T-cell (primary cell): ENCODE results near the gene CLEC16A. TPM values are rescaled to one million over a fixed set of nuclear protein-coding genes. Genes with fewer than 3 reads are reported as not detected.
"Not testable (repeated sequence)": the region's sequence is repeated elsewhere in the genome, so short reads cannot be mapped to it uniquely, and the experiment has no call there.

Source experiments
- ATAC-seq, 4 experiments: fragments of 200-7000 bp in 3 of 4; fragments of 150-1000 bp in 1 of 4; cut with Tn5 transposase; replicated peaks in 1 of 4; 1 replicate in 3 of 4; 2 replicates in 1 of 4; pipeline ENCODE4 v1.10.0; 2021; ENCODE audit warnings: moderate library complexity in 3 of 4, mild to moderate bottlenecking in 2 of 4, moderate number of reproducible peaks in 1 of 4
- CTCF ChIA-PET, 2 donors: fragments of 300-600 bp; sonication (Branson Sonifier 250); formaldehyde crosslinking; loops; one replicate each; lab custom pipeline; 2022; ENCODE audit warnings: antibody characterized with exemption in 2 of 2; lab: Charles Lee
- POLR2A ChIA-PET, 2 donors: fragments of 300-600 bp; sonication (Branson Sonifier 250); formaldehyde crosslinking; loops; one replicate each; lab custom pipeline; 2022; ENCODE audit warnings: antibody characterized with exemption in 2 of 2; lab: Charles Lee
- DNase-seq, 35 experiments: peaks; one replicate each; pipeline versions ENCODE4 v3.0.0 to v3.0.0-alpha.2; 2013 to 2023
- H3K27ac ChIP-seq: one replicate; pipeline ENCODE4 v1.5.1; 2013; ENCODE audit warnings: low read length
- H3K27me3 ChIP-seq, 2 experiments: replicated peaks in 1 of 2; 1 replicate in 1 of 2; 2 replicates in 1 of 2; pipeline versions ENCODE4 v1.6.1 to v1.7.0; 2013; ENCODE audit warnings: low read length in 1 of 2, mixed read lengths in 1 of 2; ENCODE audit not compliant: control insufficient read depth in 2 of 2, insufficient read depth in 2 of 2; ENCODE audit errors: extremely low read depth in 1 of 2
- H3K36me3 ChIP-seq, 2 donors: 1 replicate in 1 of 2; 2 replicates in 1 of 2; pipeline versions ENCODE4 v1.6.1 to v1.7.0; 2013; ENCODE audit warnings: low read length in 1 of 2; ENCODE audit not compliant: control insufficient read depth in 2 of 2, insufficient read depth in 1 of 2; ENCODE audit errors: extremely low read depth in 1 of 2
- H3K4me1 ChIP-seq, 2 experiments: 1 replicate in 1 of 2; 2 replicates in 1 of 2; pipeline versions ENCODE4 v1.6.1 to v1.7.0; 2013; ENCODE audit warnings: low read length in 2 of 2, mixed read lengths in 1 of 2; ENCODE audit not compliant: insufficient read depth in 2 of 2, control insufficient read depth in 1 of 2; ENCODE audit errors: extremely low read depth in 1 of 2
- H3K4me3 ChIP-seq, 2 donors: 1 replicate in 1 of 2; 2 replicates in 1 of 2; pipeline versions ENCODE4 v1.5.1 to v1.7.0; 2013; ENCODE audit warnings: mild to moderate bottlenecking in 2 of 2, low read length in 1 of 2, moderate library complexity in 1 of 2; ENCODE audit not compliant: control insufficient read depth in 1 of 2; ENCODE audit errors: extremely low read depth in 1 of 2
- H3K9me3 ChIP-seq: 2 replicates; pipeline ENCODE4 v1.7.0; 2013
- H3K27ac Mint-ChIP-seq, 2 donors: one replicate each; pipeline ENCODE4 v1.8.0; 2020 to 2021; ENCODE audit warnings: mild to moderate bottlenecking in 2 of 2, mixed read lengths in 2 of 2
- H3K27me3 Mint-ChIP-seq, 2 donors: one replicate each; pipeline ENCODE4 v1.8.0; 2021 to 2022; ENCODE audit warnings: mixed read lengths in 2 of 2
- H3K36me3 Mint-ChIP-seq: one replicate; pipeline ENCODE4 v1.8.0; 2021; ENCODE audit warnings: mixed read lengths
- H3K4me1 Mint-ChIP-seq, 3 donors: one replicate each; pipeline ENCODE4 v1.8.0; 2020 to 2022; ENCODE audit warnings: mixed read lengths in 3 of 3, mild to moderate bottlenecking in 1 of 3
- H3K4me3 Mint-ChIP-seq, 3 donors: one replicate each; pipeline ENCODE4 v1.8.0; 2020 to 2022; ENCODE audit warnings: mild to moderate bottlenecking in 3 of 3, mixed read lengths in 3 of 3, moderate library complexity in 3 of 3
- H3K9me3 Mint-ChIP-seq, 3 donors: one replicate each; pipeline ENCODE4 v1.8.0; 2020 to 2022; ENCODE audit warnings: mixed read lengths in 3 of 3
- WGBS: methylation state at CpG from one replicate; pipeline ENCODE4 v1.1.5; 2013; ENCODE audit warnings: missing lambda C conversion rate; ENCODE audit not compliant: insufficient coverage; 5-methylcytosine and 5-hydroxymethylcytosine counted together
- total RNA-seq, 35 experiments: library from RNA in 6 of 35; stranded (reverse) in 6 of 35; fragments of 120-200 nt in 1 of 35; gene quantifications; one replicate each; pipeline versions ENCODE4 v1.2.1 to v1.2.4 and lab custom pipeline; 2013 to 2026

The CLEC16A gene
- total RNA-seq, 5 donors from 2014 or later (not counting 1 experiment from before 2014, with no cell fraction given): 27.4 to 34.6 (median 28.7) TPM

- Histone ChIP-seq H3K27ac (no peak overlapping the region), H3K4me1 (peaks cover 0 to 7% of the 10 kb centered on the region in 2 experiments), H3K9me3 (no peaks in the 10 kb centered on the region), H3K27me3 (no peaks in the 10 kb centered on the region), H3K4me3 (no peak overlapping the region), H3K36me3 (peaks cover 11 to 38% of the 10 kb centered on the region in 2 donors)
- no peak overlapping the region for H3K4me3 Mint-ChIP-seq
- no peaks in the 10 kb centered on the region for H3K27me3 Mint-ChIP-seq
- peaks cover 30% of the 10 kb centered on the region for H3K36me3 Mint-ChIP-seq
- CTCF ChIA-PET: interaction anchor here in 1 of 2 donors (0.6 kb wide), 1 partner anchor 9 kb away, joined by 3 read pairs; no protein-coding TSS in a partner anchor
- H3K4me1 Mint-ChIP-seq: peaks cover 0 to 4% (median 4%) of the 10 kb centered on the region in 3 donors
- no peak overlapping the region for H3K27ac Mint-ChIP-seq
- DNase-seq: no peak
- WGBS: 97% methylated on average over 5 of the region's 10 CpGs
- H3K9me3 Mint-ChIP-seq: no peaks in the 10 kb centered on the region
- POLR2A ChIA-PET: no interaction called here
- no peak for ATAC-seq
These were observed 21.2 kb upstream of the CLEC16A start for GRCh38 chr16:10923146-10923649.

- no peak for DNase-seq
- Mint-ChIP-seq H3K4me3 (no peak overlapping the region), H3K9me3 (no peaks in the 10 kb centered on the region), H3K36me3 (peaks cover 30% of the 10 kb centered on the region), H3K27me3 (no peaks in the 10 kb centered on the region), H3K27ac (no peak overlapping the region), H3K4me1 (peaks cover 0 to 2% (median 2%) of the 10 kb centered on the region in 3 donors)
- Histone ChIP-seq H3K9me3 (no peaks in the 10 kb centered on the region), H3K27me3 (no peaks in the 10 kb centered on the region), H3K27ac (no peak overlapping the region), H3K4me3 (no peak overlapping the region), H3K4me1 (peaks cover 0 to 2% of the 10 kb centered on the region in 2 experiments), H3K36me3 (peaks cover 11 to 42% of the 10 kb centered on the region in 2 donors)
- POLR2A ChIA-PET: no interaction called here
- ATAC-seq: no peak
- 98% methylated on average over 14 of the region's 14 CpGs for WGBS
- CTCF ChIA-PET: no interaction called here
These were observed 20.6 kb upstream of the CLEC16A start for GRCh38 chr16:10923650-10924214.

DNA sequence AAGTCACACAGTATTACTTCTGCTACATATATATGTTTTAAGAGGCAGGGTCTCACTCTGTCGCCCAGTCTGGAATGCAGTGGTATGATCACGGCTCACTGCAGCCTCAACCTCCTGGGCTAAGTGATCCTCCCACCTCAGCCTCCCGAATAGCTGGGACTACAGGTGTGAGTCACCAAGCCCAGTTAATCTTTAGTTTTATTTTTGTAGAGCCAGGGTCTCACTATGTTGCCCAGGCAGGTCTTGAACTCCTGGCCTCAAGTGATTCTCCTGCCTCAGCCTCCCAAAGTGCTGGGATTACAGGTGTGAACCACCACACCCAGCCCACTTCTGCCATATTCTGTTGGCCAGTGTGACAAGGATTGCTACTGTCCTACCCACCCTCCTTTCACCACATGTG, 19.1 kb upstream of the CLEC16A start:
- DNase-seq, H3K27me3 ChIP-seq, H3K27me3 Mint-ChIP-seq, H3K4me3 Mint-ChIP-seq, H3K27ac ChIP-seq, CTCF ChIA-PET, POLR2A ChIA-PET, H3K4me3 ChIP-seq, H3K9me3 Mint-ChIP-seq, H3K9me3 ChIP-seq, H3K27ac Mint-ChIP-seq, ATAC-seq, H3K4me1 Mint-ChIP-seq, H3K4me1 ChIP-seq: not testable (repeated sequence)
- peaks cover 34% of the 10 kb centered on the region for H3K36me3 Mint-ChIP-seq
- peaks cover 11 to 46% of the 10 kb centered on the region in 2 donors for H3K36me3 ChIP-seq
- WGBS: 94% methylated on average over 3 of the region's 3 CpGs

DNA sequence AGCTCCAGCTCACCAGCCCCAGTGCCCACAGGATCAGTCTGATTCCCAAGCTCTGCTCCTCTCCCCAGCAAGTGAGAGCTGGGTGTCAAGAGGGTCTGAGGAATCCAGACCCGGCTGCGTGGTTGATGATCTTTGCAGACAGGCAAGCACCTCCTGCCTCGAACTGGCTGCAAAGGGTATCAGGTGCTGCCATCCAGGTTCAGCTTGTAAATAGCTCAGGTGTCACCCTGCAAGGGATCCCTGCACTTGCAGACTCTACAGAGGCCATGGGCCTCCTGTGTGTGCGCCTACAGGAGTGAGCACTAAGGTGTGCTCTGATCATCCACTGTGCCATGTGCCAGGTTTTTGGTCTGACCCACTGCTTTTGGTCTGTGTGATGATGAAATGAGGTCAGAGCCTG, 18.3 kb upstream of the CLEC16A start:
- H3K4me3 Mint-ChIP-seq: no peak overlapping the region
- CTCF ChIA-PET: no interaction called here
- peaks cover 3 to 4% (median 4%) of the 10 kb centered on the region in 3 donors for H3K4me1 Mint-ChIP-seq
- Histone ChIP-seq H3K4me3 (no peak overlapping the region), H3K4me1 (peaks cover 0 to 6% of the 10 kb centered on the region in 2 experiments), H3K9me3 (no peaks in the 10 kb centered on the region), H3K36me3 (peaks cover 11 to 49% of the 10 kb centered on the region in 2 donors), H3K27ac (no peak overlapping the region), H3K27me3 (no peaks in the 10 kb centered on the region)
- H3K27me3 Mint-ChIP-seq: no peaks in the 10 kb centered on the region
- POLR2A ChIA-PET: no interaction called here
- H3K36me3 Mint-ChIP-seq: peaks cover 35% of the 10 kb centered on the region
- H3K27ac Mint-ChIP-seq: no peak overlapping the region
- 89% methylated on average over 4 of the region's 4 CpGs for WGBS
- no peak for ATAC-seq
- DNase-seq: no peak
- H3K9me3 Mint-ChIP-seq: no peaks in the 10 kb centered on the region

DNA sequence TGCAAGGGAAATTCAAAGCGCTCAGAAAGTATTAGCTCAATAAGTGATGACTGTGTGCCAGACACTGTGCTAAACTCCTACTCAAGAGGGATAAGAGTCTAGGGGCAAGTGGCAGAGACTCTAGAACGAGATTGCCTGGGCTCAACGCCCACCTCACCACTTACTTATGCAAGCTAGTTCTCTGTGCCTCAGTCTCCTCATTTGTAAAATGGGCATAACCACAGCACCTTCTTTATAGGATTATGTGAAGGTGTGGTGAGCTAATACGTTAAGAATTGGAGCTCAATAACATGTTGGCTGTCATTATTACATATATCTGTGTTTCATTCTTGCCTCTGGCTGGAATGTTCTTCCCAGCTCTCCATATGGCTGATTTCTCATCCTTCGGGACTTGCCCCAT, 17.5 kb upstream of the CLEC16A start:
- no peak overlapping the region for H3K27ac ChIP-seq
- ChIA-PET CTCF (interaction anchor here in 1 of 2 donors (0.8 kb wide), 1 partner anchor 15 kb away, joined by 3 read pairs; the partner anchor contains the start of gene DEXI), POLR2A (no interaction called here)
- WGBS: no CpG with 5 or more reads among the region's 5 CpGs
- no peaks in the 10 kb centered on the region for H3K9me3 ChIP-seq
- Mint-ChIP-seq H3K36me3 (peaks cover 39% of the 10 kb centered on the region), H3K27ac (no peak overlapping the region), H3K9me3 (no peaks in the 10 kb centered on the region), H3K4me1 (peaks cover 8 to 10% (median 8%) of the 10 kb centered on the region in 3 donors), H3K4me3 (no peak overlapping the region), H3K27me3 (no peaks in the 10 kb centered on the region)
- ATAC-seq (no peak), DNase-seq (no peak)
- H3K4me1 ChIP-seq: peaks cover 0 to 6% of the 10 kb centered on the region in 2 experiments
- peaks cover 11 to 45% of the 10 kb centered on the region in 2 donors for H3K36me3 ChIP-seq
- no peak overlapping the region for H3K4me3 ChIP-seq
- H3K27me3 ChIP-seq: no peaks in the 10 kb centered on the region

- DNase-seq: no peak
- ChIA-PET CTCF (no interaction called here), POLR2A (interaction anchor here in 1 of 2 donors (0.5 kb wide), 1 partner anchor 23 kb away, joined by 3 read pairs; no protein-coding TSS in a partner anchor)
- ATAC-seq: no peak
- 100% methylated on average over 9 of the region's 11 CpGs for WGBS
- peaks cover 9 to 47% of the 10 kb centered on the region in 2 donors for H3K36me3 ChIP-seq
- H3K36me3 Mint-ChIP-seq: peaks cover 39% of the 10 kb centered on the region
- peaks cover 8 to 15% (median 11%) of the 10 kb centered on the region in 3 donors for H3K4me1 Mint-ChIP-seq
- H3K27ac Mint-ChIP-seq: peak overlapping the region in 1 of 2 donors; percentile 11
- H3K9me3 ChIP-seq: no peaks in the 10 kb centered on the region
- peak overlapping the region in 1 of 3 donors; percentile 28 for H3K4me3 Mint-ChIP-seq
- no peaks in the 10 kb centered on the region for H3K27me3 ChIP-seq
- H3K27me3 Mint-ChIP-seq: no peaks in the 10 kb centered on the region
- peaks cover 0 to 6% of the 10 kb centered on the region in 2 experiments for H3K4me1 ChIP-seq
- no peaks in the 10 kb centered on the region for H3K9me3 Mint-ChIP-seq
- no peak overlapping the region for H3K4me3 ChIP-seq
- no peak overlapping the region for H3K27ac ChIP-seq
These were observed 16.8 kb upstream of the CLEC16A start for GRCh38 chr16:10927497-10928112.
